Hematopoietic multipotent progenitor cell treated with erythropoietin and hydrocortisone succinate and interleukin-3 and kit ligand, for 6 days (in vitro differentiated cells): ENCODE measurements around the gene ADGRL3.
"Not testable (repeated sequence)": the region's sequence is repeated elsewhere in the genome, so short reads cannot be mapped to it uniquely, and the experiment has no call there.

Source experiments
- DNase-seq: peaks from one replicate; pipeline ENCODE4 v3.0.0-alpha.2; 2015

Gene ADGRL3

DNA sequence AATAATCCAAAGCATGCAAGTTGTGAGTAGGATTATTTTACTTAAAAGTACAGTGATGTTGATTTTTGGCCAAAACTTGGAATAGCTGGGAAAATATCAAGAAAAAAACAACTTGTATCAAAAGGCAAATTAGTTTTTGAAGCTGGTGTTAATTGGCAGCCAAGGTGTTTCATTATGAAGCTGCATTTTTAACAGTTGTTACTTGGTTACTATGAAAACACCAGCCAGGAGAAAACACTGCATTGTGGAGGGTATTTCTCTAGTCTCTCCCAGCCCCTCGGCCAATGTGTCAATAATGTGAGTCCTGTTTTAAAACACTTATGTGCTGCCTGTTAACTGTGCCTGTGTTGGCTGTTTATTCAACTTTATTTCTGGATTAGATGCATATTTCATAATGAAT lies 733.4 kb downstream of the ADGRL3 start:
- DNase-seq = no peak

DNA sequence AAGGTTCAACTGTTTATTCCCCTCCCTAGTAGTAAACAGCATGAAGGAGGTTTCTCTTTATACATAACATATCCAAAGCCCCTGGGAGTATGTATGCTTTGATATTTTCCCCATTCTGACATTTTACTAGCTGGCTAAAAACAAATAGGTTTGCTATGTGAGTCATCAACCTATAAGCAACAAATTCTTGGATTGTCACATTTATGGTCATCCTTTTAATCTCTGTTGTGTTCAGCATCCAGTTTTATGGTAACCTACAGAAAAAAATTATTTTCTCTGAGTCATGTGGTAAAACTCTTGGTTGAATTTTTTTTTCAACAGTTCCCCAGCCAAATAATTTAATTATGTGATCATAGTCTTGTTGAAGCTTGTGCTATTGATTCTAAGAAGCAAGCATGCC lies 734.1 kb downstream of the ADGRL3 start:
- DNase-seq = no peak

DNA sequence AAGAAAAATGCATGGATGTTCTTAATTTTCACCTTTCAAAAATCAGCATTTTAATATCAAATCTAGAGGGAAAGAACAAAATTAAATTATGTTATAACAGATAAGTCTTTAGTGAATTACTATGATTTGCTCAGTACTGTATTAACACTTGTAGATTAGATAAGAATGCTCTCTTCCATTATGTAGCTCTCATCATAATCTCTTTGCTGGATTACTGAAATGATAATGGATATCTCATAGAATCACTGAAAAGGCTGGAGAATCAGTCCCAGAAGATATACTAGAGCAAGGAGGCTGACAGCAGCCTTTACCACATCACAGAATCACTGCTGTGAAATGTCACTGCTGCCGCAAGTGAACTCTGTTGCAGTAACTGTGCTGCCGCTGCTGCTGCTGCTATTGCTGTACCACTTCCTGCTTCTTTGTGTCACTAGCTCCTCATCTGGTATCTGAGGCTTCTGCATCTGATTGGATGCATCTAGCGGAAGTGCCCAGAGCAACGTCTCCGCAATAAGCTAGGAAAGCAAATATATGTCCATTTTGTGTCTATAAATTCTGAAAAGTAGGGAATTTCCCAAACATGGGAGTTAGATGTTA lies 738.2 kb downstream of the ADGRL3 start:
- no peak for DNase-seq

DNA sequence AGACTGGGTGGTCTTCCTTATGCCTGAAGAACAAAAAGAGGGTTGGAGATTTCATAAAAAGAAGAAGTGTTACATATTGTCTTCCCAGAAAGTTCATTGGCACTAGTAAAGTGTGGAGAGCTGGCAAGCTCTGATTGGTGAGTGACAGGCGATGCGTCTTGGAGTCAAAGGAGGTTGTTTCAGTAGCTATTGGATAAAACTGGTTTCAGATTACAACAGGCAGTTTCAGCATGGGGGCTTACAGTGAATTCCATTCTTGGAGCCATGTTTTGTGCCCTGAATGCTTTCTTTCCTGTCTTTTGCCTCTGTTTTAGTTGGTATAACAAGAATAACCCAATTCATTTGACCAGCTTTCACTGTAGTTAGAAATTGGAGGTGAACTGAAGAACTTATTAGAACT lies 750.5 kb downstream of the ADGRL3 start:
- DNase-seq = no peak

DNA sequence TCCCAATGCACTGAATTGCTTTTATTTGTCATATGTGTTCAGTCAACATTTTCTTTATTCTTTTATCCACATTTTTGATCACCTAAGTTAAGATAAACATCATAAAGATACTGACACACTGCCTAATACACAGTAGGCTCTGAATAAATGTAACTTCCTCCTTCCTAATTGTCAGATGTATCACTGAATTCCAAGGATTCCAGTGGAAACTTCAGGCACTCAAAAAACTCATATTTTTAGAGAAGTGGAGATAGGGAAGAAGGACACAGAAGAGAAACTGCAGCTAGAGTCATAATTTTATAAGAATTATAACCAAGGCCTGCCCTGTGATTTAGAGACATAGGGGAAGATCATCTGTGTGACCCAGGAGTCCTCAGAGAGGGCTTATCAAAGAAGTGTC lies 753.3 kb downstream of the ADGRL3 start:
- DNase-seq = no peak

DNA sequence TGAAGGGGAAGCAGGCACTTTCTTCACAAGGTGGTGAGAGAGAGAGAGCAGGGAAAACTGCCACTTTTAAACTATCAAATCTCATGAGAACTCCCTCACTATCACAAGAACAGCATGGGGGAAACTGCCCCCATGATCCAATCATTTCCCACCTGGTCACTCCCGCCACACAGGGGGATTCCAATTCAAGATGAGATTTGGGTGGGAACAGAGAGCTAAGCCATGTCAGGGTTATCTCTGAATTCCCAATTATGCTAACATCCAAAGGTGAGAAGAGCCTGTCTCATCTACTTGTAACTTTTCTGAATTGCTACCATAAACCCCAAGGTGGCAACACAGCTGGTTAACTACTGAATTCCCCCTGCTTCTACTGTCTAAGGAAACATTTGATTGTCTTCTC lies 758.5 kb downstream of the ADGRL3 start:
- no peak for DNase-seq

DNA sequence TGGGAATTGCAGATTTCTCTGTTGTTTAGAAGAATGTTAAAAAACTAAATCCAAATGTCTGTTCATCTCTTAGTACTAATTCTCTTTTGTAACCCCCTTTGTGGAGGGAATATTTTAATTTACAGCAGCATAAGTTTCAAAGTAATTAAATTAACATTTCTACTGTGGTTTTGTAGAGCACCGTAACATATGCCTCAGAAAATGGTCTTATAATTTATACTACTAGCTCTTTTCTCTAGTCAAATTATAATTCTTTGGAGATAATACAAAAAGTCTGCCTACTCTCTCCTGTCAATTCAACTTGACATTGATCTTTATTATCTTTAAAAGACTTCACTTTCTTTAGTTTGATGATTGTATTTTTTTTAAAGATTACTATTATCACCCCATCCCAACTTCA lies 759.0 kb downstream of the ADGRL3 start:
- DNase-seq = no peak

DNA sequence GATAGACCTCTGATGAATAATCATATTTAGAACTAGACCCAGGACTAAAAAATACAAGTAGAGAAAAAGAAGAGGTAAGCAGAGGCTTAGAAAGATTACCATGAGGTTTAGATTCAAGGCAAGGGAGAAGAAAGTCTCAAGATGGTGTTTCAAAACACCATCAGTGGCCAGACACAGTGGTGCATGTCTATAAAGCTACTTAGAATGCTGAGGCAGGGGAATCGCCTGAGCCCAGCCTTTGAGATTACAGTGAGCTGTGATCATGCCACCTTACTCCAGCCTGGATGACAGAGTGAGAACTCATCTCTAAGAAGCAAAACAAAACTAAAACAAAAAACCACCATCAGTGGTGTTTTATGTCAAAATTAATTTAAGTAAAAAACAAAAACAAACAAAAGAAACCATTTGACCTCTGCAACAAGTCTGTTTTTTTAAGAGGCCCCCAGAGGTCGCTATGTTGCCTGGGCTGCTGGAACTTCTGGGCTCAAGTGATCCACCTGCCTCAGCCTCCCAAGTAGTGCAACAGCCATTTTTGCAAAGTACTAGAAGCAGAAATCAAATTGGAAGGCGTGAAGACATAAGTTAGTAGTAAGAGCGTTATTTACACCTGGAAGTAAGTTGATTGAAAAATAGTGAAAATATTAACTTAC lies 784.3 kb downstream of the ADGRL3 start:
- no peak for DNase-seq

DNA sequence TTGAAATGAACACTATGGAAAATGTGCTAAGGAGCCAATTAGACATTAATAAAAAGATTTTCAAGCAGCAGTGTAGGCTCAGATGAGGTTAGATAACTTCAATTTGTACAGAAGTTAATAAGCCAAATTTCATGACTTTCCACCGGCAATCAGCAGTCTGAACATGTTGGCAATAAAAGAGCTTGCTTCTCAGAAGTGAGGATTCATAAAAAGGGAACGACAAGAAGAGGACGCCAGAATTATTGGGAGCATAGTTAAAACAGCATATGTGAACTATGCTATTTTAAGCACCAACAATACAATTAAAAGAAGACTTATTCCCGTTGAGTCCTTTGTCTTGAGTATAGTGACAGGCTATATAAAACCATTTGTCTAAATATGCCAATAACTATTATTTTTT lies 785.3 kb downstream of the ADGRL3 start:
- no peak for DNase-seq

DNA sequence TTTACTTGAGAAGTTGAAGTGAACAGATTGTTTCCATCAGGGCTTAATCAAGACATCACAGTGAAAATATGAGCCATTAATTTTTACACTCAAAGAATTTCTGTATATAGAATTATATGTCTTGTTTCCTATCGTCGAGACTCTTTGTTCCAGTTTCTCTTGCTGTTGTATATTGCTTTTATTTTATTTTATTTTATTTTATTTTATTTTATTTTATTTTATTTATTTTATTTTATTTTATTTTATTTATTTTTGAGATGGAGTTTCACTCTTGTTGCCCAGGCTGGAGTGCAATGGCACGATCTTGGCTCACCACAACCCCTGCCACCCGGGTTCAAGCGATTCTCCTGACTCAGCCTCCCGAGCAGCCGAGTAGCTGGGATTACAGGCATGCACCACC lies 786.8 kb downstream of the ADGRL3 start:
- not testable (repeated sequence) for DNase-seq

DNA sequence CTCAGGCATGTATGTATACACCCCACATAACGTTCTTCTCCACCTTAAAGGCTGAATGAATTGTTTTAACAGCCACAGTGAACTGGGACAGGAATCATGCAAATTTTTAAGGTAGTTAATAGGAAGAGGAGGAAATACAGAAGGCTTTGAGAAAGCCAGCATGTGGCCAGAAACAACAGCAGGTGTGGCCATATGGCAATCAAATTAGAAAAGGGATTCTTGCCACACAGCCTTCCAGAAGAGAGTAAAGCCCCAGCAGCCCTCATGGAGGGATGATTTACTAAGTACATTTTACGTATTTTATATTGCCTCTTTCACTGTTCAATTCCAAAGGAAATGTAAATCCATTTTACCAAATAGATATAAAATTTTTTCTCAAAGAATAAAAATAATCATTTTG lies 792.2 kb downstream of the ADGRL3 start:
- no peak for DNase-seq

DNA sequence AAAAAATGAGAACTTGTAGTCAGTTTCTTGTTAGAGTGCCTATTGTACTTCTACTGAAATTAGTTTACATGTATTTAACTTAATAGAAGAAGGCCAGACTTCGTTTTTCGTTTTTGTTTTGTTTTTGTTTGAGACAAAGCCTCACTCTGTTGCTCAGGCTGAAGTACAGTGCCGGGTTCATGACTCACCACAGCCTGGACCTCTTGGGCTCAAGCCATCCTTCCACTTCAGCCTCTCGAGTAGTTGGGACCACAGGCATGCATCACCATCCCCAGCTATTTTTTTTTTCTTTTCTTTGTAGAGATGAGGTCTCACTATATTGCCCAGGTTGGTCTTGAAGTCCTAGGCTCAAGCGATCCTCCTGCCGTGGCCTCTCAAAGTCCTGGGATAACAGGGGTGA lies 793.9 kb downstream of the ADGRL3 start:
- DNase-seq = no peak

DNA sequence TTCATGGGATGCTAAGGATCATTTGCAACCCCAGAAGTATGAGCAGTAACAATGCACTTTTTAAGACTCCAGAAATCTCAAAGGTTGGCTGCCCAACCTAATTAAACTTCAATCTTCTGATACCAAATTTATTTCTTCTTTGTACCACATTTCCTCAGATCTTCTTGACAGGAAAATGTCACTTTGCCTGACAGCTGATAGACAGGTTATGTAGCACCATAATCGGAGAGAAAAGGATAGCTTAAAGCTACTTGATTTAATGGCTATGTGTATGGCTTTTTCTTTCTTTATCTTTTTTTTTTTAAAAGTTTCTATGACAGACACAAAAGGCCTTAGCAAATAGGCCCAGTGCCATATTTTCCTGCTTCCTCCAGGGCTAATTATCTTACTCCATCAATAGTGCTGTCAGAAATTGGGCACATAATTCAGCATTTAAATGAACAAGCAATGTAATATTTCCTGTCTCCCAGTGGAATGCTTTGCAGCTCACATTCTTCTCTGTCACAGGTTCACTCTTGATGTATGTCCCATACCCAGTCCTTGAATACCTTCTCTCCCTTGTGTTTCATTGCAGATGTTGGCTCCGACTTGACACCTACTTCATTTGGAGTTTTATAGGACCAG lies 795.7 kb downstream of the ADGRL3 start:
- no peak for DNase-seq

DNA sequence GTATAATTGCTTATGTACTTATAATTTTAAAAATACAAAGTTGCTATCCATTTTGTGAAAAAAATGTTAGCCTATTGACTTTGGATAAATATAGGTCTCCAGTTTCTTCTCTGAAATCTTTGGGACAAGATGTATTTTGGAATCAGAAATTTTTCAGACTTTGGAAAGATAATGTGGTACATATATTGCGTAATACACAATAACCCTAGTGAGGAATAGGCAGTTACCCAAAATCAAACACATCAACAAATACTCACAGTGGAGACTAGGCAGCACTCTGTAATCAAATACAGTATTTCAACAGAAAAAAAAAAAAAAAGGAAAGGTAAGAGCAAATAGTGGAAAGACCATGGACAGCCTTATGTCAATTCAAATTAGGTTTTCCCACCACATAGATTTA lies 796.8 kb downstream of the ADGRL3 start:
- no peak for DNase-seq

DNA sequence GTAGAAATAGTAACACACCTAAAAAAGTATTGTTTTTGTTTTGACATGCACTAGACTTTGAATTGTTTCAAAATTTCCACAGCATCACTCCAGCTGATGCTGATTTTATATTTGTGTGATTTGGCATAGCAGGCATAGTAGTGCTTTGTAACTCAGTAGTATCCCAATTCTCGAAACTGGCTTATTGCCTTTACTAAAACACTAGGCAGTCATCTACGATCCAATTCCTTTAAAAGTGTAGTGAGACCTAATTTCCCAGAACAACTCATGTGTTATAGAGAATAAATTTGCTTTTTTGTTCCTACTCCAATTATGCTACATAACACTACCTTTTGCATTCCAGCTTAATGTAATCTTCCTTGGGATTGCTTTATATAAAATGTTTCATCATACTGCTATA lies 797.7 kb downstream of the ADGRL3 start:
- DNase-seq = no peak

DNA sequence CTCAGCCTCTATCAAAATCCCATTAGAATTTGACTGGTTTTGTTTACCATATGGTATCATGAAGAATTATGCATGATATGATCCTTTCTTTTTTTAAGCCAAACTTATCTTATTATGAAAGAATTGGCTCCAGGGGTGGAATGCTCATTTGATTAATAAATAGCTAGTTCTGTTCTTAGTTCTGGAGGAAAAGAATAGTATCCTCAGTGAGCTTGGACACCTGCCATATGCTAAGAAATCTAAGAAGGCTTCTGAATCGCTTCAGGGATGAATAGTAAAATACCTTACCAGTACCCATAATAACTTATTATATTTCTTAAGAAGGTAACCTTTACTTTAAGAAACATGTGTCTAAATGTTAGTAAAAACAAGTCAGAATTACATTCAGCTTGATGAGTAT lies 803.6 kb downstream of the ADGRL3 start:
- no peak for DNase-seq

DNA sequence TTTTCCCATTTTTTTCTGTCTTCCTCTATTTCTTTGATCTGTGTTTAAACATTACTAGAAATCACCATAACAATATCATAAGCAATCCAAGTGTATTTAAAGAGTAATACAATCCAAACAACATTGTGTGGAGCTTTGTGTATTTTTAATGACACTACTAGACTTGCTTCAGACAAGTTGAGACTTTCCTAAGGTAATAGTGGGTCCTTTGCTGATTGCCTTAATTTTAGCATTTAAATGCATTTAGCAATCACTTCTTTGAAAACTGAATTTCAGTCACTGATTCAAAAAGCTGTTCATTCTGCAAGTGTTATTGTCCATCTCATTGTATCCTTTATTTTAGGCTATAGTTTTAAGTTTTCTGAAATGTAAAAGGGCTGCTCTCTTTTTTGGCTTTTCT lies 804.8 kb downstream of the ADGRL3 start:
- no peak for DNase-seq

DNA sequence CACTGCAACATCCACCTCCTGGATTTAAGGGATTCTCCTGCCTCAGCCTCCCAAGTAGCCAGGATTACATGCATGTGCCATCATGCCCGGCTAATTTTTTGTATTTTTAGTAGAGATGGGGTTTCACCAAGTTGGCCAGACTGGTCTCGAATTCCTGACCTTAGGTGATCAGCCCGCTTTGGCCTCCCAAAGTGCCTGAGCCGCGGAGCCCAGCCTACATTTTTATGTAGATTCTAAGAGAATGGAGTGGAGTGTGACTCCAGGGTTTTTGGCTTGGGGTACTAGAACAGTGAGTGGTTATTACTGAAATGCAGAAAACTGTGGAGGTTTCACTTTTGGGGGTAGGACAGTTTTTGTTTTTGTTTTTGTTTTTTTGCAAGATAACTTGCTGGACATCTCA lies 806.0 kb downstream of the ADGRL3 start:
- DNase-seq = no peak

DNA sequence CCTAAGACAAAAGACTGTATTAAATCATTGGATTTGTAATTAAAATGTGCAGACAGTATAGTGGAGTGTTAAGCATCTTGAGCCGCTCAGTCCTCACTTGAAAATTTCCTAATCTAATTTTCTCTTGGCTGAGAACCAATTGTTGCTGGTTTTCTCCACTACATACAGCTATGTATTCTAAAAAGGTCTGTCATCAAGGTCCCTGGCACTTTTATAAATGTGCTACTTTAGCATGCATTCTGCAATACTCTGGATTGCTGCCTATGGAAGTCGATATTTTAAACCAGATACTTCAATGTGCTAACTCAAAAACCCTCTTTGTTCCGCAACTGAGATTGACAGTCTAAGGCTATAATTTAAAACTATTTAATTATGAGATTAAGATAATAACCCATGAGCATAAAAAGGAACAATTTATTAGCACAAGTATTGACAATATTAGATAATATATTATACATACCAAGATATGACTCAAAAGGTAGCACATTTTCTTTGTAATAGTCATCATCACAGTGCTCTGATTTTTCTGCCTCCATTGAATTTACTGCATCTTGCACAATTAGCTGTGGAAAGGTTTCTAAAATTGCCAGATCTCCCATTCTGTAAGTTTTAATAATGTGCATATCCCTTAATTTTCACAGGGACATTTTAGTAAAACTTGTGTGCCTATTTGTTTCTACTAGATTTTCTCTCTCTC lies 815.1 kb downstream of the ADGRL3 start:
- no peak for DNase-seq

DNA sequence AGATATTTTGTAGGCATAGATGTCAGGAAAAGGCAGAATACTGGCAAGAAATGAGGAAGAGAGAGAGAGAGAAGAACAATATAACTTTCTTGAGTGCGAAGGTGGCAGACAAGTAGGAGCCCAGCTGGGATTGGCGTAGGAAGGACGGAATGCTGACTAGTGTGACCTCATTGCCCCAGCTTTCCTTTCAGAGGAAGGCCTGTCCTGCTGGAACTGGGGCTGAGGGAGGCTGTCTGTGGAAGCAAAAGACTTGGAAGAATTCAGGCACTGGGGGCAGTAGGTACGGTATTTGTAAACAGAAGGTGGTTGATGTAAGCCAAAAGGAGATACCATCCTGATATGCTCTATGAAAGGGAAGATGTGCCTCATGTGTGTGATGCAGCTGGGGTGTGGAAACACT lies 818.4 kb downstream of the ADGRL3 start:
- DNase-seq = no peak

DNA sequence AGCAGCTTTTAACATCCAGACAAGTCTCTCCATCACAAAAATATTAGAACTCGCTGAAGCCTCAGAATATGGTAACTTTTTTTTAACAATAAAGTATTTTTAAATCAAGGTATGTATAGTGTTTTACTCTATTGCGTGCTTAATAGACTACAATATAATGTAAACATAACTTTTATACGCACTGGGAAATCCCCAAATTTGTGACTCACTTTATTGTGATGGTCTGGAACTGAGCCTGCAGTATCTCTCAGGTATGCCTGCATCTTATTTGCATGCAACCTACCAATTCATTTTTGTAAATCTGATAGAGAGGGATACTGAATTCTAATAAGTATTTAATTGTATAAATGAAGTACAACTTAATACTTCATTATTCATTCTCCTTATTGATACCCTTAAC lies 823.5 kb downstream of the ADGRL3 start:
- no peak for DNase-seq

DNA sequence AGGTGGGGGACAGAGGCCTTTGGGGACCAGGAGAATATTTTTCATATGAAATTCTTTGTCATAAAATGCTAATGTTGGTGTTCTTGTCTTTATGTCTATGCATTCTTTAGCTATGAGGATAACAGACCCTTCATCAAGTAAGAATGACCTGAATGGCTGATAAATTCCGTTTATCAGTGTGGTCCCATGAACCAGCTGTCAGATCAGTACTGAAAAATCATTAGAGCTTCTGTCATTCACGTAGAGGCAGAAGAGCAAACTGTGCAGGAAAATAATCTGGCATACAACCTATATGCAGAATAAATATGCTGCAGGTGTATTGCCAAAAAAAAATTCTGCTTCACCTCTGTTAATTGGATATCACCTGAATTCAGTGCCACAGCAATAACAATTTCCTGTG lies 828.6 kb downstream of the ADGRL3 start:
- DNase-seq = no peak

DNA sequence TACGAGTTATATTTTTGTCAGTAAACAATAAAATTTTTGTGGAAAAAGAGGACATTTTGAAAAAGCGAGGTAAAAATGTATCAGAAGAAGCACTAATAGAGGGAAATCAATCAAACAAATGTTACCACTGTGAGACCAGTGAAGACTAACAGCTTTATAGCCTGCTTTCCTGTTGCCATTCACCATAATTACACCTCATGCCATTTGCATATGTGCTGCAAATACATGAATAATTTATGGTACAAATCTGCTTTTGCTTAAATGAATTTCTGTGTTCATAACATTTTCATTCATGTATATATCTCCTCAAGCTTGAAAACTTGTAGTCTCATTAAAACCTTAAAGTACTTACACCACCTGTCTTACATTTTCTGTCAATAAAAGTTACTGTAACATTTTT lies 830.8 kb downstream of the ADGRL3 start:
- no peak for DNase-seq

DNA sequence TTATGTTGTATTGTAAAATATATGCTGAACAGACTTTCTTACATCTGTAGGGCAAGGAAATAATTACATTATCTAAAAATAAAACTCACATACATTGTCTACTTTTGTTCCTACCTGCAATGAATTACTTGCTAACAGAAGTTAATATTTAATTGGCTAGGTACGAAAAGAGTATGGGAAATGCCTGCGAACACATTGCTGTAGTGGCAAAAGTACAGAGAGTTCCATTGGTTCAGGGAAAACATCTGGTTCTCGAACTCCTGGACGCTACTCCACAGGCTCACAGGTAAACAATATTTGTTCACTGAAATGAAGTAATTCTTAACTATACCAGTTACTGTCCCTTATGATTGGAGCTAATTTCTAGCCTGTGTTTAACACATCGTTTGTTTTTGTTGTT lies 837.4 kb downstream of the ADGRL3 start:
- no peak for DNase-seq
